Lower leg skin (tissue), 4 donors: Measurements from ENCODE around the gene PIGV. TPM values are rescaled to one million over a fixed set of nuclear protein-coding genes. Genes with fewer than 3 reads are reported as not detected.
A peak's percentile ranks its signal among the peaks of the same experiment; 100 is the strongest.

Experiments
- DNase-seq, 2 donors: peaks; one replicate each; pipeline ENCODE4 v3.0.0-alpha.2; 2019; ENCODE audit warnings: low spot score in 2 of 2
- H3K4me3 ChIP-seq: fragments of 200-600 bp; sonication (generic); 2 replicates; pipeline ENCODE4 v1.5.1; 2017; ENCODE audit warnings: mild to moderate bottlenecking, low read depth; ENCODE audit not compliant: poor library complexity, severe bottlenecking
- CTCF ChIP-seq, 3 donors: fragments of 450-650 bp; IDR thresholded peaks; one replicate each; pipeline ENCODE4 v1.5.1; 2016; ENCODE audit warnings: antibody characterized with exemption in 3 of 3, mild to moderate bottlenecking in 3 of 3, moderate library complexity in 2 of 3
- POLR2A ChIP-seq, 2 donors: fragments of 450-650 bp; IDR thresholded peaks; one replicate each; pipeline ENCODE4 v1.6.1; 2016 to 2017; ENCODE audit warnings: antibody characterized with exemption in 2 of 2, mild to moderate bottlenecking in 1 of 2, moderate library complexity in 1 of 2
- WGBS, 2 donors: methylation state at CpG; one replicate each; pipeline ENCODE4 v1.1.5; 2018; 5-methylcytosine and 5-hydroxymethylcytosine counted together
- intact Hi-C: fragments of 100-400 bp; cut with DNase I; formaldehyde crosslinking; loops from one replicate; pipeline ENCODE4 v1.15.0; 2023; ENCODE audit warnings: low total_unique reads
- total RNA-seq, 4 donors: library from RNA; depleted of rRNA; stranded (reverse); fragments of >200 nt; gene quantifications; one replicate each; pipeline ENCODE4 v1.1.0, GENCODE V29; 2016

The PIGV gene
- total RNA-seq, 4 donors from 2014 or later: 18.2 to 39.3 (median 27.1) TPM

DNA sequence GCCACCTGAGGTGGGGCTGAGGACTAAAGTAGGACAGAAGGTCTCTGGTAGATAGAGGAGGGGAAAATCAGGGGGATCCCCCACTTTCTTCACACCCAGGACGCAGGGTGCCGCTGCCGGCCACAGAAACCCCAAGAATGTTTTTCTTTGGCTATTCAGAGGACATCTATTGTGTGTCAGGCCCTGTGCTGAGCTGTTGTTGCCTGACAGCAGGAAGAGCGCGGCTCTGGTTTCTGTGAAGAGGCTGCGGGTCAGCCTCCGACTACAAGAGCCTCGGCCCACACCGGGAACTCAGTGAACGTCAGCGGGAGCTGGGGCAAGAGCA lies 407 bp upstream of the PIGV start:
- DNase-seq: no peak
- TF ChIP-seq POLR2A (IDR thresholded peaks at IDR 0.05): no peak
- no peak for TF ChIP-seq CTCF (IDR thresholded peaks at IDR 0.05)
- H3K4me3 ChIP-seq: peak overlapping the region; percentile 69
- 0% methylated on average over 11 of the region's 11 CpGs for WGBS, 2 donors
- intact Hi-C loops: loop anchor here (10.0 kb wide), 1 partner anchor 93 kb away; the partner anchor contains the start of gene ARID1A

- intact Hi-C loops: loop anchor here (10.0 kb wide), 1 partner anchor 94 kb away; the partner anchor contains the start of gene ARID1A
- TF ChIP-seq CTCF (IDR thresholded peaks at IDR 0.05): no peak
- no peak for TF ChIP-seq POLR2A (IDR thresholded peaks at IDR 0.05)
- no peak for DNase-seq
- peak overlapping the region; percentile 69 for H3K4me3 ChIP-seq
- 1% methylated on average over 9 to 10 of the region's 10 CpGs for WGBS, 2 donors
Observed at GRCh38 chr1:26788515-26788785, 700 bp downstream of the PIGV start.

DNA sequence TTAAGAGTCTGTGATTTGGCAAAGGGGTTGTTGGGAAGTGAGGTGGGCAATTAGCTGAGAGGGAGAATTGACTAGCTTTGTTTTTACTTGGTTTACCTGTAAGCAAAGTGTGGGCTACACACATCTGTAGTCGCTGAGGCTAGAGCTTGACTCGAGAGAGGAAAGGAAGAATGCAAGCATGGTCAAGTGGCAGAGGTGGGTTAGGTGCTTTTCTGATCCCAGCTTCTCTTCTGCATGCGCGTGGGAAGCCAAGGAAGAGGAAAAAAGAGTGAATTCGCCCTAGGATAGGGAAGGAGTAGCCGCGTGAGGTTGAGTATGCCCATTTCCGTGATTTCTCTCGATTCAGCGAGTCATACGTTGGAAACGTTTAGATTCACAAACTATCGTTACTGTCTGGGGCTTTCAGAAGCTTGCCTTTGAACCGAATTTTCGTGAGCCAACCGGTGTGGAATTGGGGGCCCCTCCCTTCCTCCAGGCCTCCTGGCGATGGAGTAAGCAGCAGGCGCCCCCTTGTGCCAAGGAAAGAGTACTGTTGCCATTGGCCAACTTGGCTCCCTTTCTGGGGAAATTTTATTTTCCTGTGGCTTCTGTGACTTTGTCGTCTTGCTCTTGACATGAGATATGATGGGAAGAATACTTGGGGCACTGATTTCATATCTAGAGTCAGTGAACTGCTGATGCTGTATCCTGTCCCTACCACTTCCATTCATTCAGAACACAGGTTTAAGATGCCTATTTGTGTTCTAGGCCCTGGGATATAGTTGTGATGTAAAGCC lies 1.3 kb downstream of the PIGV start:
- H3K4me3 ChIP-seq: peak overlapping the region; percentile 69
- peak; percentile 87 to 97 for DNase-seq
- WGBS, 2 donors: 0 to 1% methylated on average over 19 of the region's 19 CpGs
- TF ChIP-seq POLR2A (IDR thresholded peaks at IDR 0.05) (no peak), CTCF (IDR thresholded peaks at IDR 0.05) (peak in 1 of 3 donors; percentile 81)
- intact Hi-C loops: loop anchor here (10.0 kb wide), 1 partner anchor 94 kb away; the partner anchor contains the start of gene ARID1A

DNA sequence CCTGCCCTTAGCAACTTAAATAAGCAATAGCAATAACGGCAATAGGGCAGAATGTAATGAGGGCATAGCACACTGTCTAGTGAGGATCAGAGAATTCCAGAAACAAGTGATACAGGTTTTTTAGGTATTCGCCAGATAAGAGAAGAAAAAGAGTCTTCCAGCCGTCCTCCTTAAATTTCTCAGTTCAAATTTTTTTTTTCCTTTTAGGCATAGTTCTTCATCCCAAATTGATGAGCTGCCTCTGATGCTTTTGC lies 1.8 kb downstream of the PIGV start:
- intact Hi-C loops: loop anchor here (10.0 kb wide), 1 partner anchor 95 kb away; the partner anchor contains the start of gene ARID1A
- H3K4me3 ChIP-seq: no peak overlapping the region
- DNase-seq: no peak
- TF ChIP-seq CTCF (IDR thresholded peaks at IDR 0.05) (no peak), POLR2A (IDR thresholded peaks at IDR 0.05) (no peak)
- 56 to 61% methylated on average over 3 of the region's 3 CpGs for WGBS, 2 donors

DNA sequence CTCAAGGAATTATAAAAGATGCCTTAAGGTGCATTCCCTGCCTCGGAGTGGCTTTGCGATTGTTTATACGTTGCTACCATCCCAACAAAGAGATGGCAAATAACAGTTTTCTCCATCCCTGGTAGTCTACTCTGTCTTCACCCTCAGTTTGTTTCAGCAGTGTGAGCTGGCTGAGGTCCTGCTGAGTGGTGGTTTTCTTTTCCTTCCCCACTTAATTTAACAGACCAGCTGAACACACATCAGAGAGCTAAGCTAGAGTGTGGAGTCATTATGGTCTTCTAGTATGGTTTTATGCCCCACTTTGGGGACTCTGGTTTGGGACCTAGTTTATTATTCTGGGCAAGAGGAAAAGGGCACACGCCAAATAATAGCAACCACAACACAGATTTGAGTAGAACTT lies 2.2 kb downstream of the PIGV start:
- no peak overlapping the region for H3K4me3 ChIP-seq
- intact Hi-C loops: loop anchor here (5.0 to 10.0 kb wide), 2 partner anchors 95 to 188 kb away; partner anchors contain the start of gene ARID1A
- no peak for TF ChIP-seq POLR2A (IDR thresholded peaks at IDR 0.05)
- no peak for TF ChIP-seq CTCF (IDR thresholded peaks at IDR 0.05)
- WGBS, 2 donors: 51 to 55% methylated on average over 4 of the region's 4 CpGs
- DNase-seq: no peak

- intact Hi-C loops: loop anchor here (5.0 kb wide), 1 partner anchor 188 kb away; no protein-coding TSS in a partner anchor
- H3K4me3 ChIP-seq: no peak overlapping the region
- 61 to 65% methylated on average over 5 of the region's 5 CpGs for WGBS, 2 donors
- no peak for TF ChIP-seq POLR2A (IDR thresholded peaks at IDR 0.05)
- no peak for TF ChIP-seq CTCF (IDR thresholded peaks at IDR 0.05)
- DNase-seq: no peak
Observed at GRCh38 chr1:26790551-26790953, 2.8 kb downstream of the PIGV start.
